A549 treated with Hydrocortisone at 1 μM for 4 hours (cell line): ENCODE results near the gene SFMBT1. TPM values are rescaled to one million over a fixed set of nuclear protein-coding genes. Genes with fewer than 3 reads are reported as not detected.

Experiments used
- total RNA-seq: library from RNA; stranded (reverse); fragments of 200-300 nt; extraction: Qiagen RNA extraction; gene quantifications from 5 replicates; pipeline ENCODE4 v1.2.3, GENCODE V29; 2022

Gene SFMBT1, protein sequence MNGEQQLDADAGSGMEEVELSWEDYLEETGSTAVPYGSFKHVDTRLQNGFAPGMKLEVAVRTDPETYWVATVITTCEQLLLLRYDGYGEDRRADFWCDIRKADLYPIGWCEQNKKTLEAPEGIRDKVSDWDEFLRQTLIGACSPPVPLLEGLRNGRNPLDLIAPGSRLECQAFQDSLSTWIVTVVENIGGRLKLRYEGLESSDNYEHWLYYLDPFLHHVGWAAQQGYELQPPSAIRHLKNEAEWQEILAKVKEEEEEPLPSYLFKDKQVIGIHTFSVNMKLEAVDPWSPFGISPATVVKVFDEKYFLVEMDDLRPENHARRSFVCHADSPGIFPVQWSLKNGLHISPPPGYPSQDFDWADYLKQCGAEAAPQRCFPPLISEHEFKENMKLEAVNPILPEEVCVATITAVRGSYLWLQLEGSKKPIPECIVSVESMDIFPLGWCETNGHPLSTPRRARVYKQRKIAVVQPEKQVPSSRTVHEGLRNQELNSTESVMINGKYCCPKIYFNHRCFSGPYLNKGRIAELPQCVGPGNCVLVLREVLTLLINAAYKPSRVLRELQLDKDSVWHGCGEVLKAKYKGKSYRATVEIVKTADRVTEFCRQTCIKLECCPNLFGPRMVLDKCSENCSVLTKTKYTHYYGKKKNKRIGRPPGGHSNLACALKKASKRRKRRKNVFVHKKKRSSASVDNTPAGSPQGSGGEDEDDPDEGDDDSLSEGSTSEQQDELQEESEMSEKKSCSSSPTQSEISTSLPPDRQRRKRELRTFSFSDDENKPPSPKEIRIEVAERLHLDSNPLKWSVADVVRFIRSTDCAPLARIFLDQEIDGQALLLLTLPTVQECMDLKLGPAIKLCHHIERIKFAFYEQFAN
- 8.1 to 12.3 TPM (median 8.5 TPM) in 5 replicates for total RNA-seq

DNA sequence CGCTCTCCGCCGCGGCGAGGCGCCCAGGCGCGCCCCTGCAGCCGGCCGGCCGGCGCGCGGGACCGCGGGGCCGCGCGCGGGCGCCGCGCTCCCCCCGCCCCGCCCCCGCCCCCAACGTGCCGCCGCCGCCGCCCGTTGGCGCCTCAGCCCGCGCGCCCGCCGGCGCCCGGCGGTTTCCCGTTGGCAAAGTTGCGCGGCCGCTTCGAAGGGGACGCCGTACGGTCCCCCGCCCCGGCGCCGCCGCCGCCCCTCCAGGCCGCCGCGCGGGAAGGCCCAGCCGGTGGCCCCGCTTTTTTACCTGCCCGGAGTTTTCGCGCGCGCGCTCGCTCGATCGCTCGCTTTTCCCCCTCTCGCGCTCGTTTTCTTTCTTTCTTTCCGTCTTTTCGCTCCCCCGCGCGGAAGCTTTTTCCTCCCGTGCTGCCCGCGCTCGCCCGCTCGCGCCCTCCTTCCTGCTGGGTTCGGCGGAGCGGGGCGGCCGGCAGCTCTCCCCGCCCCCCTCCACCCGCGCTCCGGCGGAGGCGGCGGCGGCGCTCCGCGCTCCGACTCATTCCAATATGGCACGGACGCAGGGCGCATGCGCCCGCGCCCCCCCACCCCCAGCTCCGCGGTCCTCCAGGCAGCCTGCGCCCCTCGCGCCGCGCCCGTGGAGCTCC, at the start of gene SFMBT1:
Gene SFMBT1, minus strand, starts transcription at position 556 of the 653 bp plus-strand sequence. CDS start 76,945 bp downstream, outside the sequence.

DNA sequence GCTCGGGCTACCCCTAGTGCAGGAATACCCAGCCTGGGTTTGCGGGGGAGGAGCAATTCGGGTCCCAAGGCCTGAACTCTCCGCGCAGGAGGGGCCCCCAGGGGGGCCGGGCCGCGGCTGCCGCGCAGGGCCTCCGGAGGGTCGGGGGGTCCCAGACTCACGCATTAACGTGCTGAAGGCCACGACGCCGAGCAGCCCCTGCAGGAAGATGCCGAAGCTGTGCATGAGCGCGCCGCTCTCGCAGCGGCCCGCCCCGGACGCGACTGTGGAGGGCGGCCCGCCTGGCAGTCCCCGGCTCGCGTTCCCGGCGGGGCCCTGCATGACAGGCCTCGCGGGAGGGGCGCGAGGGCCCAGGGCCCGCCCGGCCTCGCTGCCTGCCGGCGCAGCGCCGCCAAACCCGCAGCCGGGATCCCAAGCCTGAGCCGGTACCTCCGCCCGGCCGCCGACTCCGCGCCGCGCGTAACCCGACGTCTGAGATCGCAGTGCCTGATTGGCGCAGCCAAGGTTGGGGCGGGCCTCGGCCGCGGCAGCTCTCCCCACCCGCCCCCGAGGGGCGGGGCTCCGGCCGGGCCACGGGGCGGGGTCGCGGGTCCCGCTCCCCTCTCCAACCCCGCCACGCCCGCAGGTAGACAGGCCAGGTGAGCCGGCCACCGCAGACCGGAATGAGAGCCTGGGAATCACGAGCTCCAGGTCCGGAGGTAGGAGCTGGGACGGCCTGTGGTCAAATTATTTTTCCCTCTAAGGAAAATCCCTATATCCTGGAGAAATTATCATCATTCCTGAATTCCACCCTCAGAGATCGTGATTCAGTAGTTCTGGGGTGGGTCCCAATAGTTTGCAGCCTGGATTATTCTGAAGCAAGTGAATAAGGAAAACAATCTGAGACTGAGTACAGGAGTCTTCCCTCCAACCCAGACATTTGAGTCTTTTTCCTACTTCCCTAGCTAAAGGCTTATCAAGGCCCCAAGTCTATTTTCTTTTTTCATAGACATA, 148.4 kb downstream of the SFMBT1 start, which contains the start of gene STIMATE:
Gene STIMATE, minus strand, starts transcription at position 419 of the 993 bp plus-strand sequence. Its CDS starts 98 bp downstream, at position 321.

Other genes starting within 250 kb of the SFMBT1 start
- gene ITIH4, start 215.4 kb downstream of the SFMBT1 start, total RNA-seq = 0.44 to 1.5 TPM (median 1.1 TPM) in 5 replicates
- 0.20 to 0.32 TPM in 2 of 5 replicates, not detected in the others for gene MUSTN1, start 211.1 kb downstream of the SFMBT1 start, total RNA-seq
- 7.5 to 9.0 TPM (median 8.5 TPM) in 5 replicates for gene STIMATE, start 148.5 kb downstream of the SFMBT1 start, total RNA-seq
- 25.3 to 28.5 TPM (median 27.4 TPM) in 5 replicates for gene RFT1, start 84.4 kb upstream of the SFMBT1 start, total RNA-seq
- 39.7 to 48.1 TPM (median 43.5 TPM) in 5 replicates for gene PRKCD, start 115.1 kb upstream of the SFMBT1 start, total RNA-seq
- 1,744 to 2,020 TPM (median 1,920 TPM) in 5 replicates for gene TKT, start 209.9 kb upstream of the SFMBT1 start, total RNA-seq